Hindlimb muscle (tissue), 1 donor: ENCODE results near the gene KCNK13. TPM values are rescaled to one million over a fixed set of nuclear protein-coding genes. Genes with fewer than 3 reads are reported as not detected.
"Not testable (repeated sequence)": the region's sequence is repeated elsewhere in the genome, so short reads cannot be mapped to it uniquely, and the experiment has no call there.

Experiments
- DNase-seq: peaks from one replicate; pipeline ENCODE4 v3.0.0-alpha.2; 2013
- polyA plus RNA-seq: library from polyadenylated mRNA; unstranded; fragments of 120-200 nt; gene quantifications from one replicate; pipeline ENCODE4 v1.2.1, GENCODE V29; 2013; ENCODE audit not compliant: insufficient read length

Gene KCNK13
- polyA plus RNA-seq, 1 donor = 0.40 TPM

DNA sequence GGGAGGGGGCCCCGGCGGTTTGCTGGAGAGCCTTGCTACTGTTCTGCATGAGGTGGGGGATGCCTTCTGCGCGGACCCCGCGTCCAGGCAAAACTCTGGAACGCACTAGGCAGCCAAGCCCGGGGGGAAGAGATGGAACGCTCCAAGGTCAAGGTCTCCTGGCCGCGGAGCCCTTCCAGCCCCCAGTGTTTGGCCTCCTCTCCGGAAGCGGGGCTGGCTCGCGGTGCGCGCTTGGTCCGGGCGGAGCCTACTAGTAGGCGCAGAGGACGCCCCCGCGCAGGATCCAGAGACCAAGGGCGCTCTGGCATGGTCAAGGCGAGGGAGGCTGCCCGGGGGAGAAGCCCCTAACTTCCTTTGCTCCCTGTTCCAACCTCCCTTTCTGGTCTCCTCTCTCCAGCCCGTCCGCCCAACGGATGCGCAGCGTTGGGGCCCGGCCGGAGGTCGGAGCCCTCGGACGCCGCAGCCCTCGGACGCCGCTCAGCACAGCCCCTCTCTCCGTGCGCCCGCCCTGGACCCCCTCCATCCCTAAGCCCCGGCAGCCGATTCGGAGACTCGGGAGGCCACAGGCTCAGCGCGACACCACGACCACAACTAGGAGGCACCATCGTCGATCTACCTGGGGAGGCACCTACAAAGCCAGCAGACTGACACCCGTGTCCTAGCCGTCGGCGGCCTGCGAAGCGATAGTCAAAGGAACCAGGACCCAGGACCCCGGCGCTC lies 669 bp upstream of the KCNK13 start:
- DNase-seq = no peak

- DNase-seq = no peak
These were observed 467 bp downstream of the KCNK13 start for GRCh38 chr14:90062127-90062794.

GRCh38 chr14:90062822-90063539 lies 1.2 kb downstream of the KCNK13 start:
- DNase-seq = no peak

DNA sequence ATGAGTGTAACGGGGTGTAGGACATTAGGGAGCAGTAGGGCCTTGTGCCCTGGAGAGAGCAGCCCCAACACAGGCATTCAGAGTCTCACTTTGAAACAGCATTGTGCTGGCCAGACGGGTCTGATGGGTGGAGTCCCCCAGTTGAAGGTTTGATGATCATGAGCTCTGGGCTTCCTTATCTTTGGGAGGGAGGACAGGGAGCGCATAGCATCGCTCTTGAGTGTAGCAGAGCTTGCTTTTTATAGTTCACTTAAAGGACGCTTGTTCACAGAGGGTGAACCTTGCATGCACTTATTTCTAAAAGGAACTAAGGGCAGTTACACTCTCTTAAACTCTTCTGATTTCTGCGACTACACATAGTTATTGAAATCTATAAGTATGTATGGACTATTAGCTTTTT lies 10.6 kb downstream of the KCNK13 start:
- no peak for DNase-seq

DNA sequence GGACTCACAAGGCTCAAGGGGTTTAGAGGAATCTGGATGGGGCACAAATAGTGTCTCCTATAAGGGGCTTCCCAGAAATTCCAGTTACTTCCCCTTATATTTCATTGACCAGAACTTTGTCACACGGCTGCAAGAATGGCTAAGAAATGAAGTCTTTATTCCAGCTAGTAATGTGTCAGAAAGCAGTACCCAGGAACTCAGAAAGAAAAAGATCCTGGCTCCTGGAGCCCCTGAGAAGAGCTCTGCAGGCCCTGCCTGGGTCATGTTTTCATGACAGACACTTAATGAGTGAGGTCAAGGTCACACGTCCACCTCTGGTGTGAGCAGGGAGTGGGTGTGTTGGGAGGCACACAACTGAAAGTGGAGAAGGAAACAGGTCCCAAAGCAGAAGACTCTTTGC lies 17.8 kb downstream of the KCNK13 start:
- DNase-seq = no peak

DNA sequence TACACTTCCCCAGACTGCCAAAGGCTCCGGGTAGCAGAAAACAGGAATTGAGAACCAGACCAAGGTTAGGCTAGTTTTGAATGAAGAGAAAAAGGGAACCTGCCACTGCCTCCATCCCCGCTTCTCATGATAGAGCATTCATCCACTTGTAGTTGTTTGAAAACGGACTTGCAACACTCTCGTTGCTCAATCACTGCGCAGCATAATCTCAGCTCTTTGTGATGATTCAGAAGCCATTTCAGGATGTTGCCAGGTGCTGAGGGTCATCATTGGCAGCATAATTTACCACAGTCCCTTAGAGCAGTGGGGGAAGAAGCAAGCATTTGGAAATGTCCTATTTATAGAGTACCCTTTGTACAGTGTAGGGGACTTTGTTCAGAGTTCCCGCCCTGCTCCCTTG lies 25.6 kb downstream of the KCNK13 start:
- no peak for DNase-seq

DNA sequence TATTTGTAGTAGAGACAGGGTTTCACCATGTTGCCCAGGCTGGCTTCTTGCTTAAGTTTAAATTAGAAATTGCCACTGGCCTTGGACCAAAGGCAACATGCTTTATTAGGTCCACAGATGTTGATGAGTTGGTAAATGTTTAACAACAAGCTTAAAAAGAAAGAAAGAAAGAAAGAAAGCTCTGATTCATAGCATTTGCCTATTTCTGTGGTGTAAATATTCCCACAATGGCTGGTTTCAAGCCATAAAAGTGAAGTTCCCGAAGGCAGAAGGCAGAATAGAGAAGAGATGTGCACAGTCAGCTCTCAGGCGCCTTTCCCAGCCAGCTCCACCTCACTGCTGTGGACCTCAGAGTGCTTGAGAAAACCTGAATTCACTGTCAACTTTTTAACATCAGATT lies 26.4 kb downstream of the KCNK13 start:
- DNase-seq = no peak

DNA sequence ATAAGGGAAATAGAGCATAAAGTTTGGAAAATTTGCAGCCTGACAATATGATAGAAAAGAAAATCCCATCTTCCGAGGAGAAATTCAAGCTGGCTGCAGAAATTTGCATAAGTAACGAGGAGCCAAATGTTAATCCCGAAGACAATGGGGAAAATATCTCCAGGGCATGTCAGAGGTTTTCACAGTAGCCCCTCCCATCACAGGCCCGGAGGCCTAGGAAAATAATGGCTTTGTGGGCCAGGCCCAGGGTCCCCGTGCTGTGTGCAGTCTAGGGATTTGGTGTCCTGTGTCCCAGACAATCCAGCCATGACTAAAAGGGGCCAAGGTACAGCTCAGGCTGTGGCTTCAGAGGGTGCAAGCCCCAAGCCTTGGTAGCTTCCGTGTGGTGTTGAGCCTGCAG lies 27.7 kb downstream of the KCNK13 start:
- not testable (repeated sequence) for DNase-seq

- peak; percentile 7 for DNase-seq
These were observed 29.6 kb downstream of the KCNK13 start for GRCh38 chr14:90091393-90091792.

GRCh38 chr14:90093942-90094595 lies 32.3 kb downstream of the KCNK13 start:
- DNase-seq = no peak

DNA sequence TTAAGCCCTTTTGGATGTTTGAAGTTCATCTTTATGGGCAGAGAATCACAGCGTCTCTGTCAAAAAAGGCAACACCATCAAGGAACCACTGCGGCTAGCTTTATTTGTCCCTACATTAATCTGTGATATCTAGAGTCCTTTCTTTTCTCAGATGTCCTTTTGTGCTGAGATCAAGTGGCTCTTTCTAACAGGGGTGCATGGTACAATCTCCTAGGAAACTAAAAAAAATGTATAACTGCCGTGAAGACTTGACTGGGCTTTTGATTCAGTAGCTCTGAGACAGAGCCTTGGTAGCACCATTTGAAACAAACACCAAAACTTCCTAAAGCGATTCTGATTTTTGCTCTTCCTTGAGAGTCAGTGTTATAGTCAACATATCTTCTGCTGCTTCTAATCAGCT lies 33.3 kb downstream of the KCNK13 start:
- no peak for DNase-seq

DNA sequence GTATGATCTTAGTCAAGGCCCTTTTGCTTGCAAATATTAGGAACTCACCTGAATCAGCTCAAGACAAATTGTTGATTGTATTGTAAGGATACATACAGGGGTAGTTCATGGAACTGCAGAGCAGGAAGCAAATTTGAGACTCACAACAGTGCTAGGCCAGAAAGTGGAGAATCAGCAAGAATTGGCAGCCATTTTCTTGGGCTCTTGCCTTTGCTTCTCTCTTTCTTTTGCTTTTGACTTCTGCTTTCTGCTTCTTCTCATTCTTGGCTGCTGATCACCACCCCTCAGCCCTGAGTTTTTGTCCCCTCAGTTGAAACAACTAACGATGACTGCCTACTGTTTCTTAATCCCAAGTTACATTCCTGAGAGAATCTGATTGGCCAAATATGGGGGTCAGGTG lies 34.8 kb downstream of the KCNK13 start:
- DNase-seq = no peak

- no peak for DNase-seq
These were observed 42.0 kb downstream of the KCNK13 start for GRCh38 chr14:90103808-90104207.

- no peak for DNase-seq
These were observed 44.0 kb downstream of the KCNK13 start for GRCh38 chr14:90105756-90106155.

GRCh38 chr14:90107789-90108188 lies 46.0 kb downstream of the KCNK13 start:
- DNase-seq = no peak

DNA sequence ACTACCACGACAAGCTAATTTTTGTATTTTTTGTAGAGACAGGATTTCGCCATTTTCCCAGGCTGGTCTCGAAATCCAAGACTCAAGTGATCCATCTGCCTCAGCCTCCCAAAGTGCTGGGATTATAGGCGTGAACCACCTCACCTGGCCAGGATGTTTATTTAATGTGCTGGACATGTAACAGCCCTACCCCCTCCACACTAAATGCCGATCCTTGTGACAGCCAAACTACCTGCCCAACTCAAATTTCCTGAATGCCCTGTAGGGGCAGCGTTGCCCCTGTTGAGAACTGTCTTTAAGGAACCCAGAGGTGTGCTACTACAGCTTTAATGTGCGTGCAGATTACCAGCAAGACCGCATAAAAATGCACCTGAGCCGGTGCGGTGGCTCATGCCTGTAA lies 48.1 kb downstream of the KCNK13 start:
- no peak for DNase-seq

DNA sequence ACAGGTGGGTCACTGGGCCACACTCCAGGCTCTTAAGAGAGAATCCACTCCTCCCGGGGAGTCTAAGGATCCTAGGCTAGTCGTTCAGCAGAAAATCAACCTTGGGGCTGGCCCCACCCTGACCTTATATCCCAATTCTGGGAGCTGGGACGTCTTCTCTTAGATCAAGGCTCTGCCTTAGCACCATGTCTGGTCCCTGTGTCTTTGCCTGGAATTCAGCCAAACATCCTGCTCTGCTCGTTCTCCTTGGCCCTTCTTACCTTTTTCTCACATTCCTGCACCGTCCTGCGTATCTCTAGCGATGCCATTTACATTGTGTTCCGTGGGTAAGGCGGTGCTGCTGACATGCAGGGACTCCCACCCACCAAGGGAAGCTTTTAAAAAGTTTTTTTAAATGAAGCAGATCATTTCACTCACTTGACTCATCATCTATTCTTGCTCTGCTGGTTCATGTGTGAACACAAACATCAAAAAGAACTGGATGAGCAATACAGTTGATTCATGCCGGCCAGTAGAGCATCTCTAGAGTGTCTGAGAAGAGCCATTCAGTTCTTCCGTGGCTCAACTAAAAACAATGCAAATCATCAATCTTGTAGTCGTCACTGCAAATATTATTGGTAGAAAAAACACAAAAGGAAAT lies 50.2 kb downstream of the KCNK13 start:
- DNase-seq = no peak

DNA sequence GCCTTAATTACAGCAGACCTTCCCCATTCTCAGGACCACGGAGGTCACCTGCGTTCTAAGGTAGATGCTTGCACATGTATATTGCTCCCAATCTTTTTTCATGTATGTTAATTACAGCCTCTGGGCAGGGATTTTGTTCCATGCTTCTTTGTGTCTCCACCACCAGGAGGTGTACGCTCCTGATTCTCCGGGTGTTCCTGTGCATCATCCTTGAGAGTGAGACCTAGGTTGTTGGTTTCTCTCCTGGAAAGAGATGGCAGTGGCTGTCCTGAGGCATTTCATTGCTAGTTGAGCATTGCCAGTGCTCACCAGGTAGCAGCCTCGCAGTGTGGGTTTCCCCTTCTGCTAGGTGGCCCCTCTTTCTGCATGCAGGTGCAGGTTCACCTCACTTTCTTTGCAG lies 52.8 kb downstream of the KCNK13 start:
- DNase-seq = no peak

DNA sequence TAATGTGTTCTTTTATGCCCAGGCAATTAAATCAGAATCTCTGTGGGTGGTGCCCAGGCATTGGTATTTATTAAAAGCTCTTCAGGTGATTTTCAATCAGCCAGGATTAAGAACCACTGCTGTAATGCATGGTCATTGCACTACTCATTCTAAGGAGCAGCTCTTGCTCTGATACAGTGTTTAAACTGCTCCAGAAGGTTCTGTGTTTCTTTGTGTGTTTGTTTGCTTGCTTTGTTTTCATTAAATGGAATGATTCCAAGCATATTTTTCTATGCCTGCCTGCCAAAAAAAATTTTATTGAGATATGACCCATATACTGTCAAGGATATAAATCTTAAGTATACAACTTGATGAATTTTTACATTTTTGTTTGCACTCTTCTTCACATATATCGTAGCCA lies 54.0 kb downstream of the KCNK13 start:
- DNase-seq = no peak

DNA sequence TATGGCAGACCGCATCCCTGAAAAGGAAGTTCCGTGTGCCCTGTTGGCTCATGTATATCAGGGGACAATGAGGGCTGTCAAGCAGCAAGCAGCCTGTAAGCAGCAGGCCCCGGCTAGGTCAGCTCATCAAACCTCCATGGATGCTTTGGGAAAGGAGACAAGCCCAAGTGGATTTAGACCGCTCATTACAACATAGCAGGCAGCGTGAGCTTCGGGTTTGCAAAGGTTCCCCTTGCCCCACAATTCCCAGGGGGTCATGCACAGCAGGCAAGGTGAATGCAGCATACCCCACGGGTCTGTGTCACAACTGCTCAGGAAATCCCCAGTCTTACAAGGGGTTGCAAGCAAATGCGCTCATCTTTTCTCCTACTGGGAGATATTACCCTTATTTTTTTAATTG lies 54.6 kb downstream of the KCNK13 start:
- no peak for DNase-seq

DNA sequence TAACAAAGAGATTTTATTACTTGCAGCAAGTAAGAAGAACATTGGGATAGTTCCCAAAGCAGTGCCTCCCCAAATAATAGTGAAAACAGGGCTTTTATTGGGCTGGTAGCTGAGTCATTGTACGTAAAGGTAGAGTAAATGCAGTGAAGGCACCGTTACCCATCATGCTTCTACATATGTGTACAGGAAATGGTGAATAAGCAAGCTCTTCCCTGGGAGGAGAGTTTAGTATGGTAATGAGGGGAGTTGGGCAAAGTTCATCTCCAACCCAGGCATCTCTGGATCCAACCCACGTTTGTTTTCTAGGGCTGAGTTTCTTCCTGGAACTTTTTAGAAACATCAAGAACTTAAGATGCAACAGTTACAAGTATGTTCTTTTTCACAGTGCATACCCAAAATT lies 56.2 kb downstream of the KCNK13 start:
- no peak for DNase-seq

- DNase-seq = no peak
These were observed 64.5 kb downstream of the KCNK13 start for GRCh38 chr14:90126260-90126659.
